HepG2 (cell line): Measurements from ENCODE around the gene PPP1R18. TPM values are rescaled to one million over a fixed set of nuclear protein-coding genes. Genes with fewer than 3 reads are reported as not detected.
A peak's percentile ranks its signal among the peaks of the same experiment; 100 is the strongest.

ENCODE experiments used
- CHCHD3 ChIP-seq: sonication (generic); formaldehyde crosslinking; IDR thresholded peaks from 2 replicates; pipeline ENCODE4 v1.8.0; 2022; ENCODE audit warnings: mild to moderate bottlenecking, missing genetic modification reagents, moderate library complexity
- FOXA3 ChIP-seq: IDR thresholded peaks from 2 replicates; pipeline ENCODE4 v1.6.1; 2016; ENCODE audit warnings: missing genetic modification reagents, missing compliant biosample characterization
- MAFF ChIP-seq: IDR thresholded peaks from 2 replicates; pipeline ENCODE4 v1.6.1; 2011; ENCODE audit warnings: low read depth, low read length, improper control_type of control experiment
- RFXANK ChIP-seq: IDR thresholded peaks from 2 replicates; pipeline ENCODE4 v1.6.1; 2016
- SKI ChIP-seq: fragments of 450-650 bp; IDR thresholded peaks from one replicate; pipeline ENCODE4 v1.6.1; 2018; ENCODE audit warnings: mild to moderate bottlenecking; ENCODE audit not compliant: partially characterized antibody
- SMYD3 ChIP-seq: sonication (generic); formaldehyde crosslinking; IDR thresholded peaks from 2 replicates; pipeline ENCODE4 v1.8.1; 2023; ENCODE audit warnings: mild to moderate bottlenecking, missing genetic modification reagents
- STAT5B ChIP-seq: sonication (generic); formaldehyde crosslinking; IDR thresholded peaks from 2 replicates; pipeline ENCODE4 v1.4.0; 2020; ENCODE audit warnings: missing genetic modification reagents
- XBP1 ChIP-seq: sonication (generic); formaldehyde crosslinking; IDR thresholded peaks from 2 replicates; pipeline ENCODE4 v1.5.0; 2020; ENCODE audit warnings: missing genetic modification reagents
- ZBTB10 ChIP-seq: sonication (generic); formaldehyde crosslinking; IDR thresholded peaks from 2 replicates; pipeline ENCODE4 v1.4.0; 2020; ENCODE audit warnings: missing genetic modification reagents, borderline replicate concordance
- ZBTB2 ChIP-seq: sonication (generic); formaldehyde crosslinking; IDR thresholded peaks from 2 replicates; pipeline ENCODE4 v1.8.0; 2022; ENCODE audit warnings: low read depth, missing genetic modification reagents
- ZNF281 ChIP-seq: sonication (generic); formaldehyde crosslinking; IDR thresholded peaks from 2 replicates; pipeline ENCODE4 v1.4.0; 2020; ENCODE audit warnings: missing genetic modification reagents, borderline replicate concordance
- ZNF367 ChIP-seq: sonication (generic); formaldehyde crosslinking; IDR thresholded peaks from 2 replicates; pipeline ENCODE4 v1.4.0; 2020; ENCODE audit warnings: missing genetic modification reagents, borderline replicate concordance
- ZNF496 ChIP-seq: sonication (generic); formaldehyde crosslinking; IDR thresholded peaks from 2 replicates; pipeline ENCODE4 v1.8.1; 2023; ENCODE audit warnings: mild to moderate bottlenecking, moderate library complexity, missing genetic modification reagents; ENCODE audit not compliant: insufficient replicate concordance
- ZNF720 ChIP-seq: sonication (generic); formaldehyde crosslinking; IDR thresholded peaks from 2 replicates; pipeline ENCODE4 v1.4.0; 2020; ENCODE audit warnings: missing genetic modification reagents
- ZNF879 ChIP-seq: sonication (generic); formaldehyde crosslinking; IDR thresholded peaks from 2 replicates; pipeline ENCODE4 v1.8.1; 2023; ENCODE audit warnings: missing genetic modification reagents
- polyA plus RNA-seq, 8 experiments: library from polyadenylated mRNA; depleted of rRNA in 3 of 8; stranded (reverse) in 7 of 8; unstranded in 1 of 8; fragments of >200 nt; fragmentation: Illumina TruSeq in 4 of 8; extraction: Trizol in 4 of 8; gene quantifications; 2 replicates each; pipeline versions ENCODE4 v1.2.1 to v1.2.3, GENCODE V29; 2011 to 2016; ENCODE audit warnings: low read depth in 4 of 8, missing spikeins in 1 of 8, mixed read lengths in 1 of 8; ENCODE audit not compliant: insufficient read depth in 1 of 8
- total RNA-seq, 5 experiments: library from RNA; depleted of rRNA; stranded (reverse); fragments of >200 nt; fragmentation: Illumina TruSeq; extraction: Trizol; gene quantifications; 2 replicates each; pipeline ENCODE4 v1.2.3, GENCODE V29; 2016; ENCODE audit warnings: low read depth in 1 of 5
- TF ChIP-seq, protein P1 (sequence below): IDR thresholded peaks from 2 replicates; pipeline ENCODE4 v1.6.1; 2016; ENCODE audit warnings: low read depth, control low read depth
- TF ChIP-seq, protein P2 (sequence below): sonication (generic); formaldehyde crosslinking; IDR thresholded peaks from 2 replicates; pipeline ENCODE4 v1.4.0; 2020; ENCODE audit warnings: missing genetic modification reagents
- TF ChIP-seq, protein P3 (sequence below): sonication (generic); formaldehyde crosslinking; IDR thresholded peaks from 2 replicates; pipeline ENCODE4 v1.4.0; 2020; ENCODE audit warnings: missing genetic modification reagents

The PPP1R18 gene
- total and polyA plus RNA-seq, 2 of the 13 experiments (the other 11 are each of a cell fraction or from before 2014, with no cell fraction given), result 4.9 to 9.2 TPM

- TF ChIP-seq STAT5B (CRISPR knock-in tag) (peak; percentile 10; the same call in 1 of the 2 replicates), ZNF879 (CRISPR knock-in tag) (no peak), ZBTB10 (CRISPR knock-in tag) (no peak), RFXANK (CRISPR knock-in tag) (no peak), ZNF496 (CRISPR knock-in tag) (no peak), SKI (no peak), ZNF367 (no peak), ZBTB2 (CRISPR knock-in tag) (peak; percentile 48; the same call in 1 of the 2 replicates), ZNF720 (CRISPR knock-in tag) (no peak), ZNF281 (CRISPR knock-in tag) (no peak), FOXA3 (CRISPR knock-in tag) (peak; percentile 52), MAFF (no peak), XBP1 (CRISPR knock-in tag) (no peak), CHCHD3 (CRISPR knock-in tag) (peak; percentile 85; the same call in 1 of the 2 replicates), SMYD3 (CRISPR knock-in tag) (peak; percentile 54; the same call in 1 of the 2 replicates)
- TF ChIP-seq, protein P1, sequence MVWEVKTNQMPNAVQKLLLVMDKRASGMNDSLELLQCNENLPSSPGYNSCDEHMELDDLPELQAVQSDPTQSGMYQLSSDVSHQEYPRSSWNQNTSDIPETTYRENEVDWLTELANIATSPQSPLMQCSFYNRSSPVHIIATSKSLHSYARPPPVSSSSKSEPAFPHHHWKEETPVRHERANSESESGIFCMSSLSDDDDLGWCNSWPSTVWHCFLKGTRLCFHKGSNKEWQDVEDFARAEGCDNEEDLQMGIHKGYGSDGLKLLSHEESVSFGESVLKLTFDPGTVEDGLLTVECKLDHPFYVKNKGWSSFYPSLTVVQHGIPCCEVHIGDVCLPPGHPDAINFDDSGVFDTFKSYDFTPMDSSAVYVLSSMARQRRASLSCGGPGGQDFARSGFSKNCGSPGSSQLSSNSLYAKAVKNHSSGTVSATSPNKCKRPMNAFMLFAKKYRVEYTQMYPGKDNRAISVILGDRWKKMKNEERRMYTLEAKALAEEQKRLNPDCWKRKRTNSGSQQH (CRISPR knock-in tag), result peak; percentile 96
- TF ChIP-seq, protein P2, sequence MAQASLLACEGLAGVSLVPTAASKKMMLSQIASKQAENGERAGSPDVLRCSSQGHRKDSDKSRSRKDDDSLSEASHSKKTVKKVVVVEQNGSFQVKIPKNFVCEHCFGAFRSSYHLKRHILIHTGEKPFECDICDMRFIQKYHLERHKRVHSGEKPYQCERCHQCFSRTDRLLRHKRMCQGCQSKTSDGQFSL (CRISPR knock-in tag), result peak; percentile 38; the same call in 1 of the 2 replicates
- TF ChIP-seq, protein P3, sequence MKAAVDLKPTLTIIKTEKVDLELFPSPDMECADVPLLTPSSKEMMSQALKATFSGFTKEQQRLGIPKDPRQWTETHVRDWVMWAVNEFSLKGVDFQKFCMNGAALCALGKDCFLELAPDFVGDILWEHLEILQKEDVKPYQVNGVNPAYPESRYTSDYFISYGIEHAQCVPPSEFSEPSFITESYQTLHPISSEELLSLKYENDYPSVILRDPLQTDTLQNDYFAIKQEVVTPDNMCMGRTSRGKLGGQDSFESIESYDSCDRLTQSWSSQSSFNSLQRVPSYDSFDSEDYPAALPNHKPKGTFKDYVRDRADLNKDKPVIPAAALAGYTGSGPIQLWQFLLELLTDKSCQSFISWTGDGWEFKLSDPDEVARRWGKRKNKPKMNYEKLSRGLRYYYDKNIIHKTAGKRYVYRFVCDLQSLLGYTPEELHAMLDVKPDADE (CRISPR knock-in tag), result no peak
Observed at GRCh38 chr6:30626484-30627366, 59.7 kb downstream of the PPP1R18 start, which contains the start of gene ATAT1 (continued).
